SK-N-SH (cell line): Measurements from ENCODE around the gene ATP5PD. TPM values are rescaled to one million over a fixed set of nuclear protein-coding genes. Genes with fewer than 3 reads are reported as not detected.

Experiments used
- CTCF ChIA-PET: fragments of 300-600, 350-600 bp; formaldehyde crosslinking; extraction: SDS; loops from one replicate; lab custom pipeline; 2021; lab: Yijun Ruan, JAX
- POLR2A ChIA-PET: fragments of 350-600 bp; sonication (Branson Sonifier 250); formaldehyde crosslinking; extraction: SDS; loops from one replicate; lab custom pipeline; 2020; ENCODE audit warnings: antibody characterized with exemption, inconsistent platforms; lab: Yijun Ruan, JAX
- DNase-seq: peaks from one replicate; pipeline ENCODE4 v3.0.0; 2012
- H2AFZ ChIP-seq: fragments of 200-600 bp; sonication (generic); 2 replicates; pipeline ENCODE4 v1.8.1; 2016; ENCODE audit warnings: antibody characterized with exemption, mild to moderate bottlenecking, low read depth
- H3F3A ChIP-seq: fragments of 200-600 bp; sonication (generic); replicated peaks from 2 replicates; pipeline ENCODE3; 2016; ENCODE audit warnings: antibody characterized with exemption, mild to moderate bottlenecking; ENCODE audit not compliant: insufficient read depth
- H3K27ac ChIP-seq, 2 experiments: fragments of 200-500 bp in 1 of 2; fragments of 200-600 bp in 1 of 2; sonication (Bioruptor generic) in 1 of 2; sonication (generic), shearing (Covaris generic) in 1 of 2; 2 replicates each; pipeline versions ENCODE4 v1.5.1 to v1.6.1; 2014 to 2016; ENCODE audit warnings: low read depth in 2 of 2, inconsistent platforms in 1 of 2, low read length in 1 of 2, mild to moderate bottlenecking in 1 of 2, mixed read lengths in 1 of 2
- H3K27me3 ChIP-seq: fragments of 200-600 bp; sonication (generic), shearing (Covaris generic); 2 replicates; pipeline ENCODE4 v1.6.1; 2016; ENCODE audit warnings: mixed run types; ENCODE audit not compliant: insufficient read depth
- H3K36me3 ChIP-seq, 2 experiments: fragments of 200-500 bp in 1 of 2; fragments of 200-600 bp in 1 of 2; sonication (Bioruptor generic) in 1 of 2; sonication (generic) in 1 of 2; replicated peaks in 1 of 2; 2 replicates each; pipeline versions ENCODE3 to v1.5.1; 2014 to 2016; ENCODE audit warnings: low read length in 1 of 2, mild to moderate bottlenecking in 1 of 2; ENCODE audit not compliant: insufficient read depth in 2 of 2, control insufficient read depth in 1 of 2
- H3K4me1 ChIP-seq, 2 experiments: fragments of 200-500 bp in 1 of 2; fragments of 200-600 bp in 1 of 2; sonication (Bioruptor generic) in 1 of 2; sonication (generic), shearing (Covaris generic) in 1 of 2; 2 replicates each; pipeline versions ENCODE4 v1.5.1 to v1.6.1; 2014 to 2016; ENCODE audit warnings: low read depth in 1 of 2, low read length in 1 of 2, mixed run types in 1 of 2; ENCODE audit not compliant: insufficient read depth in 2 of 2, control insufficient read depth in 1 of 2
- H3K4me2 ChIP-seq: fragments of 200-600 bp; sonication (generic), shearing (Covaris generic); 2 replicates; pipeline ENCODE4 v1.6.1; 2017; ENCODE audit warnings: mixed run types
- H3K4me3 ChIP-seq, 2 experiments: fragments of 200-500 bp in 1 of 2; fragments of 200-600 bp in 1 of 2; sonication (Bioruptor generic) in 1 of 2; sonication (generic), shearing (Covaris generic) in 1 of 2; 2 replicates each; pipeline versions ENCODE4 v1.5.1 to v1.8.1; 2014 to 2016; ENCODE audit warnings: low read depth in 2 of 2, inconsistent platforms in 1 of 2, low read length in 1 of 2, mild to moderate bottlenecking in 1 of 2, mixed read lengths in 1 of 2, moderate library complexity in 1 of 2
- H3K79me2 ChIP-seq: fragments of 200-600 bp; sonication (generic); 2 replicates; pipeline ENCODE4 v1.8.1; 2017; ENCODE audit warnings: mild to moderate bottlenecking; ENCODE audit not compliant: insufficient read depth
- H3K9ac ChIP-seq: fragments of 200-600 bp; sonication (generic); 2 replicates; pipeline ENCODE4 v1.6.1; 2017; ENCODE audit warnings: mixed run types
- H3K9me2 ChIP-seq: fragments of 200-600 bp; sonication (generic); 2 replicates; pipeline ENCODE4 v1.6.1; 2017; ENCODE audit warnings: mixed run types
- H3K9me3 ChIP-seq: fragments of 200-600 bp; sonication (generic); 2 replicates; pipeline ENCODE4 v1.6.1; 2017; ENCODE audit warnings: mixed run types, mild to moderate bottlenecking, moderate library complexity
- H4K20me1 ChIP-seq: fragments of 200-600 bp; sonication (generic); 2 replicates; pipeline ENCODE4 v1.6.1; 2017; ENCODE audit warnings: mild to moderate bottlenecking, mixed run types; ENCODE audit not compliant: insufficient read depth
- CHD2 ChIP-seq: fragments of 150-350 bp; IDR thresholded peaks from 2 replicates; pipeline ENCODE4 v1.6.1; 2018; ENCODE audit warnings: low read length; ENCODE audit not compliant: partially characterized antibody
- CTCF ChIP-seq: fragments of 200-600 bp; sonication (generic); IDR thresholded peaks from 2 replicates; pipeline ENCODE4 v1.6.1; 2017; ENCODE audit warnings: antibody characterized with exemption, mild to moderate bottlenecking, moderate library complexity
- ELF1 ChIP-seq: IDR thresholded peaks from 2 replicates; pipeline ENCODE4 v1.4.0; 2012
- EP300 ChIP-seq, 2 experiments: IDR thresholded peaks; 2 replicates each; pipeline versions ENCODE4 v1.4.0 to v1.6.1; 2012; ENCODE audit warnings: borderline replicate concordance in 1 of 2, low read depth in 1 of 2, low read length in 1 of 2
- FOSL2 ChIP-seq: IDR thresholded peaks from 2 replicates; pipeline ENCODE4 v1.4.0; 2012; ENCODE audit warnings: low read depth, mild to moderate bottlenecking, moderate library complexity, borderline replicate concordance
- GABPA ChIP-seq: IDR thresholded peaks from 2 replicates; pipeline ENCODE4 v1.4.0; 2012; ENCODE audit warnings: low read depth, mild to moderate bottlenecking
- GATA2 ChIP-seq: sonication (generic); formaldehyde crosslinking; IDR thresholded peaks from 2 replicates; pipeline ENCODE4 v1.5.0; 2020; ENCODE audit warnings: mild to moderate bottlenecking, missing genetic modification reagents
- JUND ChIP-seq: IDR thresholded peaks from 2 replicates; pipeline ENCODE4 v1.4.0; 2012
- MXI1 ChIP-seq: IDR thresholded peaks from 2 replicates; pipeline ENCODE4 v1.6.1; 2012; ENCODE audit warnings: mild to moderate bottlenecking, low read depth, low read length, improper control_type of control experiment
- NRF1 ChIP-seq: IDR thresholded peaks from 2 replicates; pipeline ENCODE4 v1.6.1; 2012; ENCODE audit warnings: low read depth, mild to moderate bottlenecking, low read length
- POLR2AphosphoS5 ChIP-seq: IDR thresholded peaks from 2 replicates; pipeline ENCODE4 v1.6.1; 2012; ENCODE audit warnings: low read depth, low read length
- RFX5 ChIP-seq: IDR thresholded peaks from 2 replicates; pipeline ENCODE4 v1.6.1; 2012; ENCODE audit warnings: mild to moderate bottlenecking, improper control_type of control experiment, low read length
- RXRA ChIP-seq: IDR thresholded peaks from 2 replicates; pipeline ENCODE4 v1.4.0; 2012; ENCODE audit warnings: low read depth, mild to moderate bottlenecking, borderline replicate concordance
- SIN3A ChIP-seq: IDR thresholded peaks from 2 replicates; pipeline ENCODE4 v1.6.1; 2012; ENCODE audit warnings: low read depth, mild to moderate bottlenecking, low read length, moderate library complexity, borderline replicate concordance
- TAF1 ChIP-seq: IDR thresholded peaks from 2 replicates; pipeline ENCODE4 v1.6.1; 2012; ENCODE audit warnings: low read depth, mild to moderate bottlenecking, low read length, moderate library complexity, borderline replicate concordance
- TCF12 ChIP-seq: IDR thresholded peaks from 2 replicates; pipeline ENCODE4 v1.4.0; 2012
- WGBS: methylation state at CpG from one replicate; pipeline ENCODE4 v1.1.6; 2017; ENCODE audit warnings: low lambda C conversion rate; 5-methylcytosine and 5-hydroxymethylcytosine counted together
- polyA plus RNA-seq, 3 experiments: library from polyadenylated mRNA; depleted of rRNA; stranded (reverse); fragments of >200 nt; gene quantifications; 2 replicates each; pipeline ENCODE4 v1.2.3, GENCODE V29; 2012
- TF ChIP-seq, protein P1 (sequence below): IDR thresholded peaks from 2 replicates; pipeline ENCODE4 v1.4.0; 2012; ENCODE audit warnings: low read depth, borderline replicate concordance
- TF ChIP-seq, protein P2 (sequence below): IDR thresholded peaks from 2 replicates; pipeline ENCODE4 v1.4.0; 2012; ENCODE audit warnings: low read depth, borderline replicate concordance

Gene ATP5PD
- polyA plus RNA-seq, 1 of the 3 experiments (the other 2 are of a cell fraction), result 354 TPM

DNA sequence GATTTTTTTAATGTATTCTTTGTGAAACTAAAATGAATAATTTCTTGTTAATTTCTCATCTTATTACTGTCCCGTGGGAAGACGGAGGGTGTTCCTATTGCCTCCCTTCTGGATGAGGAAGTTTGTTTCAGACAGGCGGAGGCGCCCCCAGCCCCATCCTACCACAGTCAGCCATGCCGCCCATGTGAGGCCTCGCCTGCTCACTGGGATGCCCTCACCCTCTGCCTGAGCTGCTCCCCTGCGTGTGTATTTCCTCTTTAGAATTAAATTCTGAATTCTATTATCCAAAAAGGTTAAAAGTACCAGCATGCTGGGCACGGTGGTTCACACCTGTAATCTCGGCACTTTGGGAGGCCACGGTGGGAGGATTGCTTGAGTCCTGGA lies 14.3 kb upstream of the ATP5PD start (continued):
- TF ChIP-seq GATA2 (no peak), SIN3A (no peak)

DNA sequence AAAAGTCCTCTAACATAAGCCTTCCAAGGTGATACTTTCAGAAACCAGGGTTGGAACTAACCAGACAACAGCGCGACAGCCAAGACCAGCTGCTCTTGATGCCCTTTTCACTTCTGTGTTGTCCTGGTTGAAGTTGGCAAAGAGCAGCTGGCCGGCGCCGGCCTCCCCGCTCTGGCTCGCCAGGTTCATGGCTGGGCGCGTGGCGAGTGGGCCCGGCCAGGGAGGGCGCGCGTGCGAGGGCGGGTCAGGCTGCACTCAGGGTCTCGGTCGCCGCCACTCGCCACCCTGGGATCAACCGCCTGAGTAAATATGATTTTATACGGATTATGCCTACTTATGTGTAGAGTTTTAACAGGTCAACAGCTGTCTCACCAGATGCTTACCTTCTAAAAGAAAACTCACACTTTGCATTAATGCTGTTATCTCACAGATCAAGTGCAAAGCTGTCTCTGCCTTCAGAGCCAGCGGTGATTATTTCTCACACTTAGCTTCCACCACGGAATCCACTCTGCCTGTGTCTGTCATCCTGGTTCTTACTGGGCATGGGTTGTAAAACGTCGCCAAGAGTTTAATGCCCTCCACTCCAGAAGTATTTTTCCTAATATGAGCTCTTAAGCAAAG lies 13.8 kb upstream of the ATP5PD start:
- Histone ChIP-seq H3K79me2 (peaks cover 14% of the 10 kb centered on the region; the same call in 1 of the 2 replicates), H3K9ac (no peak overlapping the region), H3K9me2 (no peaks in the 10 kb centered on the region), H3K4me3 (no peak overlapping the region), H3K27me3 (no peaks in the 10 kb centered on the region), H3F3A (no peaks in the 10 kb centered on the region), H3K9me3 (no peaks in the 10 kb centered on the region), H4K20me1 (no peaks in the 10 kb centered on the region), H2AFZ (no peak overlapping the region), H3K36me3 (peaks cover 45 to 72% of the 10 kb centered on the region in 2 experiments), H3K27ac (no peak overlapping the region), H3K4me2 (no peak overlapping the region), H3K4me1 (no peaks in the 10 kb centered on the region)
- ChIA-PET POLR2A (interaction anchor here (0.9 kb wide), 1 partner anchor 98 kb away, joined by 3 read pairs; no protein-coding TSS in a partner anchor), CTCF (interaction anchor here (0.6 to 3.4 kb wide), 23 partner anchors 9 to 601 kb away, joined by 3 to 19 read pairs (median 4); partner anchors contain the start of genes NT5C and OTOP2)
- 95% methylated on average over 26 of the region's 26 CpGs for WGBS
- no peak for TF ChIP-seq JUND
- no peak for TF ChIP-seq RFX5
- TF ChIP-seq TCF12, result no peak
- no peak for TF ChIP-seq GABPA
- no peak for TF ChIP-seq ELF1
- TF ChIP-seq NRF1, result no peak
- no peak for TF ChIP-seq CHD2
- DNase-seq, result no peak

- H3K9ac ChIP-seq, result no peak overlapping the region
- no peaks in the 10 kb centered on the region for H3F3A ChIP-seq
- no peaks in the 10 kb centered on the region for H4K20me1 ChIP-seq
- peaks cover 18% of the 10 kb centered on the region; the same call in 1 of the 2 replicates for H3K79me2 ChIP-seq
- no peak overlapping the region for H3K27ac ChIP-seq
- H3K27me3 ChIP-seq, result no peaks in the 10 kb centered on the region
- H3K4me1 ChIP-seq, result no peaks in the 10 kb centered on the region
- H2AFZ ChIP-seq, result no peak overlapping the region
- no peak overlapping the region for H3K4me2 ChIP-seq
- H3K9me2 ChIP-seq, result no peaks in the 10 kb centered on the region
- H3K4me3 ChIP-seq, result no peak overlapping the region
- DNase-seq, result peak; percentile 47
- H3K36me3 ChIP-seq, result peaks cover 50 to 64% of the 10 kb centered on the region in 2 experiments
- H3K9me3 ChIP-seq, result no peaks in the 10 kb centered on the region
- ChIA-PET CTCF (interaction anchor here (0.6 to 3.4 kb wide), 21 partner anchors 10 to 601 kb away, joined by 3 to 19 read pairs (median 4); partner anchors contain the start of genes NT5C and OTOP2), POLR2A (interaction anchor here (1.3 kb wide), 1 partner anchor 11 kb away, joined by 6 read pairs; no protein-coding TSS in a partner anchor)
- 88% methylated on average over 25 of the region's 25 CpGs for WGBS
- TF ChIP-seq TAF1 (no peak), NRF1 (no peak), CTCF (peak; percentile 57), FOSL2 (no peak), POLR2AphosphoS5 (no peak), EP300 (IDR thresholded peaks at IDR 0.05; ENCODE audit: borderline replicate concordance in 1 of 2, low read depth in 1 of 2, low read length in 1 of 2) (no peak), RXRA (no peak), GABPA (no peak), TCF12 (no peak), MXI1 (no peak), RFX5 (no peak)
- TF ChIP-seq, protein P1, sequence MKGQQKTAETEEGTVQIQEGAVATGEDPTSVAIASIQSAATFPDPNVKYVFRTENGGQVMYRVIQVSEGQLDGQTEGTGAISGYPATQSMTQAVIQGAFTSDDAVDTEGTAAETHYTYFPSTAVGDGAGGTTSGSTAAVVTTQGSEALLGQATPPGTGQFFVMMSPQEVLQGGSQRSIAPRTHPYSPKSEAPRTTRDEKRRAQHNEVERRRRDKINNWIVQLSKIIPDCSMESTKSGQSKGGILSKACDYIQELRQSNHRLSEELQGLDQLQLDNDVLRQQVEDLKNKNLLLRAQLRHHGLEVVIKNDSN, result no peak
- TF ChIP-seq, protein P2, sequence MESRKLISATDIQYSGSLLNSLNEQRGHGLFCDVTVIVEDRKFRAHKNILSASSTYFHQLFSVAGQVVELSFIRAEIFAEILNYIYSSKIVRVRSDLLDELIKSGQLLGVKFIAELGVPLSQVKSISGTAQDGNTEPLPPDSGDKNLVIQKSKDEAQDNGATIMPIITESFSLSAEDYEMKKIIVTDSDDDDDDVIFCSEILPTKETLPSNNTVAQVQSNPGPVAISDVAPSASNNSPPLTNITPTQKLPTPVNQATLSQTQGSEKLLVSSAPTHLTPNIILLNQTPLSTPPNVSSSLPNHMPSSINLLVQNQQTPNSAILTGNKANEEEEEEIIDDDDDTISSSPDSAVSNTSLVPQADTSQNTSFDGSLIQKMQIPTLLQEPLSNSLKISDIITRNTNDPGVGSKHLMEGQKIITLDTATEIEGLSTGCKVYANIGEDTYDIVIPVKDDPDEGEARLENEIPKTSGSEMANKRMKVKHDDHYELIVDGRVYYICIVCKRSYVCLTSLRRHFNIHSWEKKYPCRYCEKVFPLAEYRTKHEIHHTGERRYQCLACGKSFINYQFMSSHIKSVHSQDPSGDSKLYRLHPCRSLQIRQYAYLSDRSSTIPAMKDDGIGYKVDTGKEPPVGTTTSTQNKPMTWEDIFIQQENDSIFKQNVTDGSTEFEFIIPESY, result no peak
These were observed 12.9 kb upstream of the ATP5PD start for GRCh38 chr17:75059369-75060345.
